NCI-H345 (cell line): ENCODE measurements around the gene NYNRIN.

ENCODE experiments used
- DNase-seq: peaks from one replicate; lab custom pipeline; 2025; lab: John Stamatoyannopoulos, UW

The NYNRIN gene

GRCh38 chr14:24456980-24457379 is 58.2 kb downstream of the NYNRIN start:
- no peak for DNase-seq

GRCh38 chr14:24458736-24459135 is 59.9 kb downstream of the NYNRIN start:
- DNase-seq = no peak

- DNase-seq = no peak
These were observed 60.5 kb downstream of the NYNRIN start for GRCh38 chr14:24459331-24459730.

GRCh38 chr14:24461336-24461735 is 62.5 kb downstream of the NYNRIN start:
- no peak for DNase-seq

- no peak for DNase-seq
These were observed 64.4 kb downstream of the NYNRIN start for GRCh38 chr14:24463017-24463883.

DNA sequence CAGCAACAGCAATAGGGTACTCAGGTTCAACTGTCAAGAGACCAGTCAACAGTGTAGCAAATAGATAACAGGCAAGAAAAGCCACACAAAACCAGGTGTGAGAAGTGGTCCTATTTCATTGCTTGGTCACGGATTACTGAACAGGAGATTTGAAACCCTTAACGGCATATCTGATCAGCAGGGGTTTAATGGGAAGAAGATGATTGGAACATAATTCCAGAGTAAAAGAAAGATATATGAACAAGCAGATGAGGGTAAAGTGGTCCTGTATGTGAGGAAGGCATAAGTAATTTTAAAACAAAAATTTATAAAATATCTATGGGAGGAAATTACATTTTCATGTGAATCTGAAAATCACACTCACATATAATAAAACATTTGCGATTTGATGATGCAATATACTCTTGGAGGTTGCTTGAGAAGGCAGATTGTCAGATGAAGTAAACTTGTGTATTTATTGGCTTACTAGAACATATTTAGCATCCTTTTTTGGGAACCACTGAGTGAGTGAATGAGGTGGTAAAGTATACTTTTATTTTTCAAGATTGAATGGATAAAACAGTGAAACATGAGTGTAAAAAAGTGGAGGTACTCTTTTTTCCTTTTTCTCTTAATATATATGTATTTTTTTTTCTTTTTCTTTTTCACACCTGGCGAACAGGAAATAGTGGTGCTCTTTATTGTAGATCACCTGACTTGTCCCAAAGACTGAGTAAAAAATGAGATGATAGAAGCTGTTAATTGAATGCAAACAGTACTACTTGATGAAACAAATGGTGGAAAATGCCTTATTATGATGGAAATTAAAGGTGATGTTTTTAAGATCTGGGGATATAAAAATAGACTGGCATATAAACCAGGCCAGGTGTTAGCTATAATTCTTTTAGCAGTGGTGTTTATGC is 65.3 kb downstream of the NYNRIN start:
- DNase-seq = no peak

DNA sequence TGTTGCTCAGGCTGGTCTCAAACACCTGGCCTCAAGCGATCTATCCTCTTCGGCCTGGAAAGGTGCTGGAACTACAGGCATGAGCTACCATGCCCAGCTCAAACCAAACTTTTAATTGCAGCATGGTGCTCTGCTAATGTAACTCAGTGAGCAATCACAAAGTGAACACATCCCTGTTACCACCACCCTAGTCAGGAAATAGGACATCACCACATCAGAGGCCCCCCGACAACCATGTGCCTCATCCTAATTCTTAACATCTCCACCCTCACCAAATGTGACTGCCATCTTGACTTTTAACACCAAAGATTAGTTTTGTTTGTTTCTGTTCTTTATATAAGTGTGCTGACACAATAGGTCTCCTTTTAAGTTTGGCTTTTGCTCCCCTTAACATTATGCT is 66.6 kb downstream of the NYNRIN start:
- DNase-seq = no peak

- no peak for DNase-seq
These were observed 67.0 kb downstream of the NYNRIN start for GRCh38 chr14:24465805-24466204.
